Kidney glomerular epithelial cell (primary cell): ENCODE measurements around the gene KIF13A.
"Not testable (repeated sequence)": the region's sequence is repeated elsewhere in the genome, so short reads cannot be mapped to it uniquely, and the experiment has no call there.

Experiments
- DNase-seq: peaks from one replicate; lab custom pipeline; 2025; lab: John Stamatoyannopoulos, UW

KIF13A gene

GRCh38 chr6:17987447-17987696, at the start of gene KIF13A:
TSS of gene KIF13A (minus strand) at chr6:17987635. CDS start at chr6:17987463, 172 bp downstream.
- no peak for DNase-seq

- no peak for DNase-seq
Observed at GRCh38 chr6:18036781-18037180, 49.3 kb upstream of the KIF13A start.

GRCh38 chr6:18035330-18035854, 48.0 kb upstream of the KIF13A start:
- no peak for DNase-seq

GRCh38 chr6:18034798-18035202, 47.4 kb upstream of the KIF13A start:
- DNase-seq: no peak

GRCh38 chr6:18031680-18032256, 44.3 kb upstream of the KIF13A start:
- no peak for DNase-seq

GRCh38 chr6:18031189-18031588, 43.8 kb upstream of the KIF13A start:
- DNase-seq: no peak

GRCh38 chr6:18028332-18028731, 40.9 kb upstream of the KIF13A start:
- DNase-seq: no peak

GRCh38 chr6:18025596-18025995, 38.2 kb upstream of the KIF13A start:
- no peak for DNase-seq

- no peak for DNase-seq
Observed at GRCh38 chr6:18024876-18025275, 37.4 kb upstream of the KIF13A start.

- no peak for DNase-seq
Observed at GRCh38 chr6:18023891-18024290, 36.5 kb upstream of the KIF13A start.

GRCh38 chr6:18022398-18023231, 35.2 kb upstream of the KIF13A start:
- peak; percentile 97 for DNase-seq

GRCh38 chr6:18021166-18021850, 33.9 kb upstream of the KIF13A start:
- DNase-seq: no peak

GRCh38 chr6:18020545-18020944, 33.1 kb upstream of the KIF13A start:
- not testable (repeated sequence) for DNase-seq

GRCh38 chr6:18019539-18020534, 32.4 kb upstream of the KIF13A start:
- no peak for DNase-seq

- DNase-seq: not testable (repeated sequence)
Observed at GRCh38 chr6:18019133-18019532, 31.7 kb upstream of the KIF13A start.

GRCh38 chr6:18016698-18017097, 29.3 kb upstream of the KIF13A start:
- no peak for DNase-seq

GRCh38 chr6:18016133-18016532, 28.7 kb upstream of the KIF13A start:
- DNase-seq: no peak

GRCh38 chr6:18011287-18011686, 23.9 kb upstream of the KIF13A start:
- no peak for DNase-seq

- not testable (repeated sequence) for DNase-seq
Observed at GRCh38 chr6:18010540-18010939, 23.1 kb upstream of the KIF13A start.

- DNase-seq: no peak
Observed at GRCh38 chr6:18004256-18004985, 17.0 kb upstream of the KIF13A start.

GRCh38 chr6:17999425-17999824, 12.0 kb upstream of the KIF13A start:
- no peak for DNase-seq
